Omental fat pad (tissue), 4 donors: Measurements from ENCODE around the gene NEK6. TPM values are rescaled to one million over a fixed set of nuclear protein-coding genes. Genes with fewer than 3 reads are reported as not detected.

ENCODE experiments used
- ATAC-seq: fragments of 150-250 bp; one replicate; pipeline ENCODE4 v1.9.1; 2016; ENCODE audit warnings: mild to moderate bottlenecking, moderate library complexity; ENCODE audit not compliant: low FRiP score
- DNase-seq: peaks from one replicate; pipeline ENCODE4 v3.0.0-alpha.2; 2019; ENCODE audit warnings: low spot score
- CTCF ChIP-seq, 3 donors: fragments of 450-650 bp; IDR thresholded peaks; one replicate each; pipeline ENCODE4 v1.5.1; 2016 to 2017; ENCODE audit warnings: antibody characterized with exemption in 3 of 3, mild to moderate bottlenecking in 3 of 3, moderate library complexity in 2 of 3
- total RNA-seq, 4 donors: library from RNA; depleted of rRNA; stranded (reverse); fragments of >200 nt; gene quantifications; one replicate each; pipeline ENCODE4 v1.1.0, GENCODE V29; 2016

Gene NEK6
- total RNA-seq, 4 donors from 2014 or later = 11.8 to 52.1 (median 29.0) TPM

GRCh38 chr9:124311283-124311682, 53.5 kb downstream of the NEK6 start:
- ATAC-seq (no peak), DNase-seq (no peak)
- no peak for TF ChIP-seq CTCF (IDR thresholded peaks at IDR 0.05)

GRCh38 chr9:124312290-124313265, 54.8 kb downstream of the NEK6 start:
- no peak for TF ChIP-seq CTCF (IDR thresholded peaks at IDR 0.05)
- no peak for ATAC-seq
- DNase-seq = no peak

- DNase-seq (no peak), ATAC-seq (no peak)
- TF ChIP-seq CTCF (IDR thresholded peaks at IDR 0.05) = no peak
Measured at GRCh38 chr9:124313940-124314339, 56.2 kb downstream of the NEK6 start.

GRCh38 chr9:124315882-124316281, 58.1 kb downstream of the NEK6 start:
- ATAC-seq (no peak), DNase-seq (no peak)
- no peak for TF ChIP-seq CTCF (IDR thresholded peaks at IDR 0.05)

- DNase-seq (peak; percentile 69), ATAC-seq (peak; percentile 70)
- TF ChIP-seq CTCF (IDR thresholded peaks at IDR 0.05) = peak in 1 of 3 donors; percentile 67
Measured at GRCh38 chr9:124320062-124320973, 62.6 kb downstream of the NEK6 start.

GRCh38 chr9:124321416-124321815, 63.7 kb downstream of the NEK6 start:
- DNase-seq = no peak
- no peak for ATAC-seq

More at GRCh38 chr9:124321416-124321815, 63.7 kb downstream of the NEK6 start:
- no peak for TF ChIP-seq CTCF (IDR thresholded peaks at IDR 0.05)
